Parathyroid adenoma (tissue), 2 donors: ENCODE data around the gene VPS41.

Source experiments
- H2AFZ ChIP-seq: fragments of 300-600 bp; sonication (generic); one replicate; pipeline ENCODE4 v1.7.0; 2017; ENCODE audit warnings: antibody characterized with exemption, mild to moderate bottlenecking
- H3K27ac ChIP-seq: fragments of 300-600 bp; sonication (generic); one replicate; pipeline ENCODE4 v1.7.0; 2017
- H3K27me3 ChIP-seq: fragments of 300-600 bp; sonication (generic); one replicate; pipeline ENCODE4 v1.7.0; 2017; ENCODE audit warnings: low read length; ENCODE audit not compliant: control insufficient read depth, insufficient read depth
- H3K36me3 ChIP-seq: fragments of 300-600 bp; sonication (generic); one replicate; pipeline ENCODE4 v1.7.0; 2017; ENCODE audit warnings: low read length; ENCODE audit not compliant: control insufficient read depth, insufficient read depth
- H3K4me1 ChIP-seq: fragments of 300-600 bp; sonication (generic); one replicate; pipeline ENCODE4 v1.7.0; 2017; ENCODE audit warnings: control low read depth
- H3K4me2 ChIP-seq: fragments of 300-600 bp; sonication (generic); one replicate; pipeline ENCODE4 v1.7.0; 2017; ENCODE audit warnings: low read length
- H3K4me3 ChIP-seq: fragments of 300-600 bp; sonication (generic); one replicate; pipeline ENCODE4 v1.7.0; 2017; ENCODE audit warnings: low read depth, low read length
- H3K79me2 ChIP-seq: fragments of 300-600 bp; sonication (generic); one replicate; pipeline ENCODE4 v1.7.0; 2017; ENCODE audit warnings: control low read depth
- H3K9ac ChIP-seq: fragments of 300-600 bp; sonication (generic); one replicate; pipeline ENCODE4 v1.7.0; 2017; ENCODE audit warnings: mild to moderate bottlenecking
- H3K9me3 ChIP-seq: fragments of 300-600 bp; sonication (generic); one replicate; pipeline ENCODE4 v1.7.0; 2017; ENCODE audit warnings: low read length; ENCODE audit not compliant: control insufficient read depth
- TF ChIP-seq, protein P1 (sequence below): fragments of 300-600 bp; sonication (generic); IDR thresholded peaks from one replicate; pipeline ENCODE4 v1.7.0; 2017; ENCODE audit warnings: antibody characterized with exemption, mild to moderate bottlenecking
- donor health status: primary hyperparathyroidism.

Gene VPS41

DNA sequence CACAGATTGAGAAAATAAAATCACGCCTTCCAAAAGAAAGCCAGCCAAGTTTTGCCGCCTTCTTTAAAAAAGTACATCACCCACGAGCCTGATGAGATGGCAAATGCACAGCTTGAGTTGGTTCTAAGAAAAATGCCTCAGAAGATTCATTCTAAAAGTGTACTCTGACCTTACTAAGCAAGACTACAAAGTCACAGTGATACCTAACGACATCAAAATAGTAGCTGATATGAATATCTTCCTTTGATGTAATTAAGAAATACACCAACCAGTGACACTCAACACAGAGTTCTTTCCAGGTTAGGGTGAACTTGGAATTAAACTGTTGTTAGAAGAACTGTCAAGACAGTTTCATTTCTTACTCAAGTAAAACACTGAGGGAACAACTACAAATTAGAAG lies 199.9 kb downstream of the VPS41 start:
- H3K36me3 ChIP-seq, result no peaks in the 10 kb centered on the region
- no peak overlapping the region for H3K4me2 ChIP-seq
- H3K27me3 ChIP-seq, result no peaks in the 10 kb centered on the region
- H2AFZ ChIP-seq, result no peak overlapping the region
- TF ChIP-seq, protein P1, sequence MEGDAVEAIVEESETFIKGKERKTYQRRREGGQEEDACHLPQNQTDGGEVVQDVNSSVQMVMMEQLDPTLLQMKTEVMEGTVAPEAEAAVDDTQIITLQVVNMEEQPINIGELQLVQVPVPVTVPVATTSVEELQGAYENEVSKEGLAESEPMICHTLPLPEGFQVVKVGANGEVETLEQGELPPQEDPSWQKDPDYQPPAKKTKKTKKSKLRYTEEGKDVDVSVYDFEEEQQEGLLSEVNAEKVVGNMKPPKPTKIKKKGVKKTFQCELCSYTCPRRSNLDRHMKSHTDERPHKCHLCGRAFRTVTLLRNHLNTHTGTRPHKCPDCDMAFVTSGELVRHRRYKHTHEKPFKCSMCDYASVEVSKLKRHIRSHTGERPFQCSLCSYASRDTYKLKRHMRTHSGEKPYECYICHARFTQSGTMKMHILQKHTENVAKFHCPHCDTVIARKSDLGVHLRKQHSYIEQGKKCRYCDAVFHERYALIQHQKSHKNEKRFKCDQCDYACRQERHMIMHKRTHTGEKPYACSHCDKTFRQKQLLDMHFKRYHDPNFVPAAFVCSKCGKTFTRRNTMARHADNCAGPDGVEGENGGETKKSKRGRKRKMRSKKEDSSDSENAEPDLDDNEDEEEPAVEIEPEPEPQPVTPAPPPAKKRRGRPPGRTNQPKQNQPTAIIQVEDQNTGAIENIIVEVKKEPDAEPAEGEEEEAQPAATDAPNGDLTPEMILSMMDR, result no peak
- no peak overlapping the region for H3K4me3 ChIP-seq
- no peaks in the 10 kb centered on the region for H3K79me2 ChIP-seq
- H3K9ac ChIP-seq, result no peak overlapping the region
- H3K4me1 ChIP-seq, result no peaks in the 10 kb centered on the region
- H3K27ac ChIP-seq, result no peak overlapping the region
- H3K9me3 ChIP-seq, result no peaks in the 10 kb centered on the region

DNA sequence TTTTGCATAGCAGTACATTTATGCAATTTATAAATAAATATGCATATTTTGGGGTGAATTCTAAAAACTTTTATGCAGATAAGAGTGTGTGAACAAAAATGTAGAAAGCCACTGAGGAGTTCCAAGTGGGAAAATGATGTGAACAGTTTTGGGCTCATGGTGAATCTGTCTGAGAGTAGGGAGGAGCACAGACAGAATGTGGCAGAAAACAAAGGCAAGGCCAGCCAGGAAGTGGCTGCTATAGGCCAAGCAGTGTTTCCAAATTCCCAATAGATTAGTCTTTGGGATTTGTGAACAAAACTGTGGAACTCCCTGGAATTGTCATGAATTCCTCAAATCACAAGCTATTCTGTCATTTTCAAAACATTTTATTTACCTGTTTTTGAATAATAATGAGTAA lies 204.2 kb downstream of the VPS41 start:
- Histone ChIP-seq H3K9me3 (no peaks in the 10 kb centered on the region), H3K79me2 (no peaks in the 10 kb centered on the region), H3K27ac (no peak overlapping the region), H3K36me3 (no peaks in the 10 kb centered on the region), H3K4me2 (no peak overlapping the region), H3K4me3 (no peak overlapping the region), H2AFZ (no peak overlapping the region), H3K27me3 (no peaks in the 10 kb centered on the region), H3K4me1 (no peaks in the 10 kb centered on the region), H3K9ac (no peak overlapping the region)
- TF ChIP-seq, protein P1, result no peak

DNA sequence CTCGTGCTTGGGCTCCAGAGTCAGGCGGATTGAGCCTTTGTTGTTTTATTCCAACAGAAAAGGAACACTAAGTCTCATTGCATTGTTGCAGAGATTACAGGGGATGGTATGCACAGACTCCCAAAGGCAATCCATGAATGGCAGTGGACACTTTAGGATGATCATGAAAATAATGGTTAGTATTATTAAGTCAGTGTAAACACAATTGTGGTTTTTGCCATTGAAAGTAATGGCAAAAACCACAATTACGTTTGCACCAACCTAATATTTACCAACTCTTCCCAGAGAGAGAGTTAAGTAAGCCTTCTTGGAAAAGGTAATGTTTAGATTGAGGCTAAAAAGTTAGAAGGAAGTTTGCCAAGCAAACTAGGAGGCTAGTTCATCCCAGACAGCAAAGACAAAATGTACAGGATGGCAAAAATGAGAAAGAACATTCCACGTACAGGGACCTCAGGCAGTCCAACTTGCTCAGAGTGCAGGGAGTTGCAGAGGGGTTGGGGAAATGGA lies 204.9 kb downstream of the VPS41 start:
- Histone ChIP-seq H2AFZ (no peak overlapping the region), H3K4me1 (no peaks in the 10 kb centered on the region), H3K27ac (no peak overlapping the region), H3K36me3 (no peaks in the 10 kb centered on the region), H3K9me3 (no peaks in the 10 kb centered on the region), H3K4me3 (no peak overlapping the region), H3K4me2 (no peak overlapping the region), H3K27me3 (no peaks in the 10 kb centered on the region), H3K79me2 (no peaks in the 10 kb centered on the region), H3K9ac (no peak overlapping the region)
- TF ChIP-seq, protein P1, result no peak

DNA sequence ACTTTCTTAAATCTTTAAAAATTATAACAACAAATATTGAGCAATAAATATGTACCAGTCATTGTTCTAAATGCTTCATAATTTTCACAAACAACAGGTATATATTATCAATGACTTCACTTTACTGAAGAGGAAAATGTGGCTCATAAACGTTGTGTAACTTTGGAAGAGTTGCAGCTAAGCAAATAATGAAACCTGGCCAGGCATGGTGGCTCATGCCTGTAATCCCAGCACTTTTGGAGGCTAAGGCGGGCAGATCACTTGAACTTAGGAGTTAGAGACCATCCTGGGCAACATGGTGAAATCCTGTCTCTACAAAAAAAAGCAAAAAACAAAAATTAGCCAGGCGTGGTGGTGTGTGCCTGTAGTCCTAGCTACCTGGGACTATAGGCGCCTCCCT lies 205.9 kb downstream of the VPS41 start:
- TF ChIP-seq, protein P1, result no peak
- H3K36me3 ChIP-seq, result no peaks in the 10 kb centered on the region
- no peak overlapping the region for H3K4me3 ChIP-seq
- H3K9ac ChIP-seq, result no peak overlapping the region
- no peak overlapping the region for H2AFZ ChIP-seq
- no peak overlapping the region for H3K27ac ChIP-seq
- H3K4me2 ChIP-seq, result no peak overlapping the region
- H3K27me3 ChIP-seq, result no peaks in the 10 kb centered on the region
- no peaks in the 10 kb centered on the region for H3K79me2 ChIP-seq
- H3K4me1 ChIP-seq, result no peaks in the 10 kb centered on the region
- H3K9me3 ChIP-seq, result no peaks in the 10 kb centered on the region

DNA sequence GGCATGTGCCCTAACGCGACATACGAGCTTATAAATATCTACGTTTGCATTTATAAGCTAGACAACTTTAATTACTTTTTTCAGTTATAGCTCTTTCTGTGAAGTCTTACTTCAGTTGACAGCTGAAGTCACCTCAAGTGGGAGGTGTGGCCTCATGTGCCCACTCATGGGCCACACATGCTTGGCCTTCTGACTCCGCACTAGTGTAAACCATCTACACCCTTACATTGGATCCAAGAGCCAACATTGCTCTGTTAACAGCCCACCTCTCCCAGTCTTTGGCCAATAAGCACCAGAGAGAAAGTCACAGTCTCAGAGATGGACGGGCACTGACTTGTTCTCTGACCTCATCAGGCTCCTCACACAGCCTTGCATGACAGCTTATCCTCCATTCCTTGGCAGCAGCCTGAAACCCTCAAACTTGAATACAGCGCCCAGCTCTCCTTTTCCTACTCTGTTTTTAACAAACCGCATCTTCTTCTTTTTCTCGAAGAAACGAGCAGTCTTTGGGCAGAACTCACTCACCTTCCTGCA lies 206.9 kb downstream of the VPS41 start:
- Histone ChIP-seq H3K4me1 (no peaks in the 10 kb centered on the region), H2AFZ (no peak overlapping the region), H3K4me3 (no peak overlapping the region), H3K27me3 (no peaks in the 10 kb centered on the region), H3K36me3 (no peaks in the 10 kb centered on the region), H3K4me2 (no peak overlapping the region), H3K9me3 (no peaks in the 10 kb centered on the region), H3K79me2 (no peaks in the 10 kb centered on the region), H3K9ac (no peak overlapping the region), H3K27ac (no peak overlapping the region)
- TF ChIP-seq, protein P1, result no peak
